Retina (tissue), 1 donor: ENCODE measurements around the gene KATNB1.

ENCODE experiments used
- DNase-seq: peaks from one replicate; pipeline ENCODE4 v3.0.0-alpha.2; 2016

The KATNB1 gene

GRCh38 chr16:57747091-57747490 lies 11.5 kb downstream of the KATNB1 start:
- DNase-seq: no peak

GRCh38 chr16:57747496-57747895 lies 11.9 kb downstream of the KATNB1 start:
- DNase-seq: no peak

- no peak for DNase-seq
These were observed 12.4 kb downstream of the KATNB1 start for GRCh38 chr16:57747996-57748395.

- no peak for DNase-seq
These were observed 13.0 kb downstream of the KATNB1 start for GRCh38 chr16:57748596-57748995.

- DNase-seq: no peak
These were observed 13.6 kb downstream of the KATNB1 start for GRCh38 chr16:57749101-57749692.

DNA sequence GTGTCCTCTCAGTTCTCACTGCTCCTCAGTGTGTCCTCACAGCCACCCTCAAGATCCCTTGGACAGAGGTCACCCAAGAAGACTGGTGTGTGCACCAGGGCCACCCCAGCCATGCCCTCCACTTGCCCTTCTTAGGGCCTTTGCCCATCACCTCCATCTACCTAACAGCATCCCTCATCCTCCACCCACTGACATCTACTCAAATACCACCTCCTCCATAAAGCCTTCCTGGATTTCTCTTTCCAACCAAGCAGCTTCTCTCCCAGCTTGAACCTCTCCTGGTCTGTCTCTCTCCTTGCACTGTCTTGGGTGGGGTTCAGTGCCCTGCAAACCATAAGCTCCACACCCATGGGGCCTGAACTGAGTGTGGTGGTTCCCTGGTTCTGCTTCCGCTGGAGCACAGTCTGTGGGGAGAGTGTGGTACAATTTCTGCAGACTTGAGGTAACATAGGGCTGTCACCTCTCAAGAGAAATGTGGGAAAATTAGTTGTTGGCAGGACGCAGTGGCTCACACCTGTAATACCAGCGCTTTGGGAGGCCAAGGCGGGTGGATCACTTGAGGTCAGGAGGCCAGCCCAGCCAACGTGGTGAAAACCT lies 14.4 kb downstream of the KATNB1 start:
- DNase-seq: no peak

DNA sequence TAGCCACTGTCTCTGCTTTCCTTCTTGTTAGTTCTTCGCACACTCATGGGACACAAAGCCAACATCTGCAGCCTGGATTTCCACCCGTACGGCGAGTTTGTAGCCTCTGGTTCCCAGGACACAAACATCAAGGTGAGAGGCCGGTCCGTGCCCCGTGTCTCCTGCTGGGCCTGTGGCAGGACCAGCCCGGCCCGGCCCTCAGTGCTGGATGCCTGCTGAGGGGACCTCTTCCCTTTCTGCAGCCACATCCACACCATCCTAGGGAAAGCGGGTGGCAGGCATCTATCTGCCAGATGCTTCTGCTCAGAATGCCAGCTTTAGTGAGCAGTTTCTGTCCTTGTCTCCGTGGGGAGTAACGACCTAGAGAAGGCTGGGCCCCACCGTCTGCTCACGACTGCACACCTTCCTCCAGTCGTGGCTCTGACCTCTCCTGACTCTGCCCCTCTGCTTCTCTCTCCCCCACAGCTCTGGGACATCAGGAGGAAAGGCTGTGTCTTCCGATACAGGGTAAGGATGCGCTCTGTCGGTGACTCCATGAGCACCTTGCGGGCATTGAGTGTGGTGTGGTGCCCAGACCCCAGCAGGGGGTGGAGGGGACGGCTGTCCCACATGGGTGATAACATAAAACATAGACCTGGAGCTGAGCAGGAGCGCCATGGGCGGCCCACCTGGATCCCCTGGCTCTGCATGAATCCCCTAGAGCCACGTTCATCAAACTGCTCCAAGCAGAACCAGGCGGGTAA lies 15.4 kb downstream of the KATNB1 start:
- no peak for DNase-seq

- no peak for DNase-seq
These were observed 16.1 kb downstream of the KATNB1 start for GRCh38 chr16:57751539-57752202.

GRCh38 chr16:57752203-57752580 lies 16.6 kb downstream of the KATNB1 start:
- DNase-seq: no peak

GRCh38 chr16:57752581-57753447 lies 17.2 kb downstream of the KATNB1 start:
- DNase-seq: no peak

DNA sequence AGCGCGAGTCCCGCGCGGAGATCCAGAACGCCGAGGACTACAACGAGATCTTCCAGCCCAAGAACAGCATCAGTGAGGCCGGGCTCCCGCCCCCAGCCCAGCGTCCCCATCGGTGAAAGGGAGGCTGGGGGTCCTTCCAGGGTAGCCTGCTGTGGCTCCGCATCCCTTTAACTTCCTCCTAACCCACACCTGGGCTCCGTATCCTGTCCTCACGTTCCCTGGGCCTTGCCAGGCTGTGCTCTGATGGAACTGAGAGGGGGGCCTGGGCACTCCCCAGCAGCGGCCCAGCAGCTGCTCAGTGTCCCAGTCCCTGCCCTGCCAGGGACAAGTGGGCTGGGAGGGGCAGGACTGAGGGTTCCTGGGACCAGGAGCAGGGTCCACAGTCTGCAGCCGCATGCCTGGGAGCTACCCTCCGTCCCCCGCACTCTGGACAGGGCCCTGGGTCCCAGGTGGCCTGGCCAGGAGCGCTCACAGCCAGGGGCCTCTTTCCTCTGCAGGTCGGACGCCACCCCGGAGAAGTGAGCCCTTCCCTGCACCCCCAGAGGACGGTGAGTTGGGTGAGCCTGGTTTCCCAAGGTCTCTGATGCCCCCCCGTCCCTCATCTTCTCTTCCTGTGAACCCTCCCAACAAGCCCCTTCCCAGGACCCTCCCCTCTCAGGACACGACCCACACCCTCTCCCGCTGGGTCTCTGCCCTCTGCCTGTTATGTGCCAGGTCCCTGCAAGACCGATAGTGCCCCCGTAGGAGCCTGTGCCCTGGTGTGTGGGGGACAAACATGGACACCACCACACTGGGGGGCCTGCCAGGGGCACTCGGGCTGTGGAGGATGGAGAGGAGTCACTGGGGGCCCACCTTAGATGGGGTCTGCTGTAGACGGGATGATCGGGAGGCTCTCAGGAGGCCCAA lies 18.1 kb downstream of the KATNB1 start:
- no peak for DNase-seq

- DNase-seq: no peak
These were observed 18.9 kb downstream of the KATNB1 start for GRCh38 chr16:57754354-57755060.

DNA sequence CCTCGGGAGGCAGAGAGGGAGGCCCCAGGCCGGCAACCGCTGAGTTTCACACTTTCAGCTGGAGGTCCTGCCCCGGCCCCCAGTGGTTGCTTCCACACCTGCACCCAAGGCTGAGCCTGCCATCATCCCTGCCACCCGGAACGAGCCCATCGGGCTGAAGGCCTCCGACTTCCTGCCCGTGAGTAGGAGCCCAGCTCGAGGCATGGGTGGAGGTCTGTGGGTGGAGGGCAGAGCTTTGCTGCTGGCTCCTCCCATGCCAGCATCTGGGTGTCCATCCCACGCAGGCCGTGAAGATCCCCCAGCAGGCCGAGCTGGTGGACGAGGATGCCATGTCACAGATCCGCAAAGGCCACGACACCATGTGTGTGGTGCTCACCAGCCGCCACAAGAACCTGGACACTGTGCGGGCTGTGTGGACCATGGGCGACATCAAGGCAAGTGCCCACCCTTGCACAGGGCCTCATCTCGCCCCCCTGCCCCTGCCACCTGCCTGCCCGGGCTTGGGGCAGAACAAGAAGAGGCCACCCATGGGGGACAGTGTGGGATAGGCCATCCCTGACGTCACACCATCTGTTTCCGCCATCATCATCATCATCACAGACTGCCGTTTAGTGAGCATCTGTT lies 19.6 kb downstream of the KATNB1 start:
- no peak for DNase-seq

GRCh38 chr16:57755726-57756423 lies 20.3 kb downstream of the KATNB1 start:
- DNase-seq: no peak

- DNase-seq: no peak
These were observed 21.1 kb downstream of the KATNB1 start for GRCh38 chr16:57756424-57757325.

- peak; percentile 86 for DNase-seq
These were observed 21.8 kb downstream of the KATNB1 start for GRCh38 chr16:57757326-57757786.

DNA sequence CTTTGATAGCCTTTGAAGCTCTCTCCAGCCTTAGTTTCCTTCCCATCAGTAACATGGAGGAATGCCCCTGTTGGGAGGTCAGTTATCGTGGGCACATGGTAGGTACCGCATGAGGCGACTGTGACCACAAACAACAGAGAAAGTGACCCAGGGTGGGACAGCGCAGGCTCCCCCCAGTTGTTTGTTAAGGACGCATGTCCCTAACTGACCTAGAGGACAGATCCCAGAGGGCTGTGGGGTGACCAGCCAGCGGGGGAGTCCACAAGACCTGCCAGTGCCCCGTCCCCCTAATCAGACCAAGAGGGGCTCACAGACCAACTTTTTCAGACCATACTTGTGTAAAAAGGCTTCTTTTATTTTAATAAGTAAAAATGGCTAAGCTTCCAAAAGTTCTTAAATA lies 22.3 kb downstream of the KATNB1 start:
- DNase-seq: no peak

GRCh38 chr16:57758331-57759117 lies 23.0 kb downstream of the KATNB1 start:
- no peak for DNase-seq
